Panc1 (cell line): Measurements from ENCODE around the gene PRELID3B.

Experiments
- CTCF ChIP-seq: fragments of 450-650 bp; IDR thresholded peaks from 2 replicates; pipeline ENCODE4 v1.5.1; 2017; ENCODE audit warnings: mild to moderate bottlenecking
- POLR2AphosphoS5 ChIP-seq: IDR thresholded peaks from 2 replicates; pipeline ENCODE4 v1.6.1; 2012; ENCODE audit warnings: mild to moderate bottlenecking, low read depth, low read length, moderate library complexity
- SIN3A ChIP-seq: IDR thresholded peaks from 2 replicates; pipeline ENCODE4 v1.6.1; 2012; ENCODE audit warnings: low read depth, mild to moderate bottlenecking, low read length, moderate library complexity, borderline replicate concordance; ENCODE audit not compliant: insufficient read depth

- TF ChIP-seq CTCF, result no peak
- no peak for TF ChIP-seq SIN3A
- no peak for TF ChIP-seq POLR2AphosphoS5
Observed at GRCh38 chr20:59071216-59071615, 28.6 kb upstream of the PRELID3B start.
